ENCODE data around the gene SMIM21. TPM values are rescaled to one million over a fixed set of nuclear protein-coding genes. Genes with fewer than 3 reads are reported as not detected.

Gene SMIM21
- total and polyA plus RNA-seq, 7 donors: 0.60 TPM; not detected in 6

DNA sequence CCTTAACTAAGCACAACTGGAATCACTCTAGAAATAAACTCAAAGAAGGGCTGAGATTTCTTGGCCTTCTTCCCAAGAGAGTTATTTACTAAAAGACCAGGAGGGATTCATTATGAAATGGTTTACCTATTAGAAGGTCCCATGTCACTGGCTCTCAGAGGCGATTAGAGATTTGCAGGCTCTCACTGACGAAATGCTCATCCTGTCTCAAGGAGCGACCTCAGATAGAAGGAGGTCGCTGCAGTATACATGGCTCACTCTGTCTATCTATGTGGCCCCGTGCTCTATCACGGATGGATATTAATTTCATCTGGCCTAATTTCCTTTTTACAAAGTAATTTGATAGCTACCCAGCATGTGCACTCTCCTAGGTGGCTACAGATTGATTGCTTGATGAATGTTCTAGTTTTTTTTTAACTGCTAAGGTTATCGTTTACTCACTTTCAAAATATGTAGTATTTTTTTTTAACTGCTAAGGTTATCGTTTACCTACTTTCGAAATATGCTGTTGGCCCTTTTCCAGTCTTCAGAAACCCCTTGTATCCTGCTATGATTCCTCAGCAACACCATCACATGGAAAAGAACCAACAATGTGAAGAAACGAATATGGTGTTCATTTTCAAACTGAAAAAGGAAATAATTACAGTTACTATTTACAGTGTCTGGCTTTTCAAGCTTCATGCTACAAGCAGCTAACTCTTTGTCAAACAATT lies 9.1 kb downstream of the SMIM21 start:
- Histone ChIP-seq H3K27me3 (no peaks in the 10 kb centered on the region), H3K9me3 (no peaks in the 10 kb centered on the region), H3K4me1 (no peaks in the 10 kb centered on the region), H3K27ac (no peak overlapping the region), H3K36me3 (no peaks in the 10 kb centered on the region), H3K4me3 (no peak overlapping the region)
- WGBS, 2 donors: 78 to 83% methylated on average over 10 of the region's 10 CpGs
- no peak for DNase-seq
- intact Hi-C loops (cut with DNase I): no loop called here
- TF ChIP-seq POLR2AphosphoS5 (IDR thresholded peaks at IDR 0.05) (no peak), EP300 (IDR thresholded peaks at IDR 0.05) (no peak), POLR2A (IDR thresholded peaks at IDR 0.05) (no peak)
- TF ChIP-seq, protein P1, sequence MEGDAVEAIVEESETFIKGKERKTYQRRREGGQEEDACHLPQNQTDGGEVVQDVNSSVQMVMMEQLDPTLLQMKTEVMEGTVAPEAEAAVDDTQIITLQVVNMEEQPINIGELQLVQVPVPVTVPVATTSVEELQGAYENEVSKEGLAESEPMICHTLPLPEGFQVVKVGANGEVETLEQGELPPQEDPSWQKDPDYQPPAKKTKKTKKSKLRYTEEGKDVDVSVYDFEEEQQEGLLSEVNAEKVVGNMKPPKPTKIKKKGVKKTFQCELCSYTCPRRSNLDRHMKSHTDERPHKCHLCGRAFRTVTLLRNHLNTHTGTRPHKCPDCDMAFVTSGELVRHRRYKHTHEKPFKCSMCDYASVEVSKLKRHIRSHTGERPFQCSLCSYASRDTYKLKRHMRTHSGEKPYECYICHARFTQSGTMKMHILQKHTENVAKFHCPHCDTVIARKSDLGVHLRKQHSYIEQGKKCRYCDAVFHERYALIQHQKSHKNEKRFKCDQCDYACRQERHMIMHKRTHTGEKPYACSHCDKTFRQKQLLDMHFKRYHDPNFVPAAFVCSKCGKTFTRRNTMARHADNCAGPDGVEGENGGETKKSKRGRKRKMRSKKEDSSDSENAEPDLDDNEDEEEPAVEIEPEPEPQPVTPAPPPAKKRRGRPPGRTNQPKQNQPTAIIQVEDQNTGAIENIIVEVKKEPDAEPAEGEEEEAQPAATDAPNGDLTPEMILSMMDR (IDR thresholded peaks at IDR 0.05): no peak

DNA sequence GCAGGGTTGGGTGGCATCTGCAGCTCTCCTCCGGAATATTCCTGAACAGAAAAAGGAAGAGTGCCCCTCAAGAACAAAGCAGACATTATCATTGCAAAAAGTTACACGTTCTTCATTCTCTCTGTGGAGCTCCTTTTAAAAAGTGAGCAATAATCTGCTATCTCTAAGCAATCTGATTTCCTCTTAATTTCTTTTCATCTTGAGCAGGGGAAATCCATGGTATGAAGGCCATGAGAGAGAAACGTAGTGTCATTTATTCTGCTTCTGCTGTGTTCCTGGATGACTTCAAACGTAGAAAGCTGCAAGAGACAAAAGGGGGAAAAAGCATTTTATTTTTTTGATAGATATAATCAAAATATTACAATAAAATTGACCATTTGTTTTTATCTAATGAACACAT lies 16.9 kb downstream of the SMIM21 start:
- intact Hi-C loops (cut with DNase I): no loop called here
- TF ChIP-seq, protein P1 (IDR thresholded peaks at IDR 0.05): no peak
- TF ChIP-seq POLR2A (IDR thresholded peaks at IDR 0.05) (no peak), POLR2AphosphoS5 (IDR thresholded peaks at IDR 0.05) (no peak), EP300 (IDR thresholded peaks at IDR 0.05) (no peak)

DNA sequence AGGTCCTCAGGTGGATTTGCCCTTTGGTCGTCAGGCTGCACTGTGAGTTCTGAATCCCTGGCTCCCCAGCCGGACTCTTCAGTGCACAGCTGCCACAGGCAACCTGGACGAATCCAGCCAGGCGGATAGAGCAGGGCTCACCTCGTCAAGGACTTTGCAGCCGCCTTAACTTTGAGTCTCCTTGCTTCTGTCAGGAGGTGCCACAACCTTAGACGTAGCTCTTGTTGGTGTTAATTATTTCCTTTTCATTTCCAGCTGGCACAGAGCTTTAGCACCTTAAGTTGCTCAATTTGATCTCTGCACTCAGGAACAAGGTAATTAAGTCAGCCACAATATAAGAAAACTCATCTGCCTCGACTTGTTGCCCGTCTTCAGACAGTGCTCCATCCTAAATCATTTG lies 17.7 kb downstream of the SMIM21 start:
- intact Hi-C loops (cut with DNase I): no loop called here
- Histone ChIP-seq H3K27me3 (no peaks in the 10 kb centered on the region), H3K4me3 (no peak overlapping the region), H3K36me3 (no peaks in the 10 kb centered on the region), H3K27ac (no peak overlapping the region), H3K4me1 (no peaks in the 10 kb centered on the region), H3K9me3 (no peaks in the 10 kb centered on the region)
- no peak for TF ChIP-seq POLR2AphosphoS5 (IDR thresholded peaks at IDR 0.05)
- TF ChIP-seq, protein P1 (IDR thresholded peaks at IDR 0.05): no peak
- no peak for TF ChIP-seq EP300 (IDR thresholded peaks at IDR 0.05)
- TF ChIP-seq POLR2A (IDR thresholded peaks at IDR 0.05): no peak
- 70 to 87% methylated on average over 9 of the region's 9 CpGs for WGBS, 2 donors
- no peak for DNase-seq

More for the DNA sequence above, 16.9 kb downstream of the SMIM21 start:
- Histone ChIP-seq H3K27ac (no peak overlapping the region), H3K9me3 (no peaks in the 10 kb centered on the region), H3K4me3 (no peak overlapping the region), H3K4me1 (no peaks in the 10 kb centered on the region), H3K36me3 (no peaks in the 10 kb centered on the region), H3K27me3 (no peaks in the 10 kb centered on the region)
- 68 to 70% methylated on average over 4 of the region's 4 CpGs for WGBS, 2 donors
- DNase-seq: no peak

DNA sequence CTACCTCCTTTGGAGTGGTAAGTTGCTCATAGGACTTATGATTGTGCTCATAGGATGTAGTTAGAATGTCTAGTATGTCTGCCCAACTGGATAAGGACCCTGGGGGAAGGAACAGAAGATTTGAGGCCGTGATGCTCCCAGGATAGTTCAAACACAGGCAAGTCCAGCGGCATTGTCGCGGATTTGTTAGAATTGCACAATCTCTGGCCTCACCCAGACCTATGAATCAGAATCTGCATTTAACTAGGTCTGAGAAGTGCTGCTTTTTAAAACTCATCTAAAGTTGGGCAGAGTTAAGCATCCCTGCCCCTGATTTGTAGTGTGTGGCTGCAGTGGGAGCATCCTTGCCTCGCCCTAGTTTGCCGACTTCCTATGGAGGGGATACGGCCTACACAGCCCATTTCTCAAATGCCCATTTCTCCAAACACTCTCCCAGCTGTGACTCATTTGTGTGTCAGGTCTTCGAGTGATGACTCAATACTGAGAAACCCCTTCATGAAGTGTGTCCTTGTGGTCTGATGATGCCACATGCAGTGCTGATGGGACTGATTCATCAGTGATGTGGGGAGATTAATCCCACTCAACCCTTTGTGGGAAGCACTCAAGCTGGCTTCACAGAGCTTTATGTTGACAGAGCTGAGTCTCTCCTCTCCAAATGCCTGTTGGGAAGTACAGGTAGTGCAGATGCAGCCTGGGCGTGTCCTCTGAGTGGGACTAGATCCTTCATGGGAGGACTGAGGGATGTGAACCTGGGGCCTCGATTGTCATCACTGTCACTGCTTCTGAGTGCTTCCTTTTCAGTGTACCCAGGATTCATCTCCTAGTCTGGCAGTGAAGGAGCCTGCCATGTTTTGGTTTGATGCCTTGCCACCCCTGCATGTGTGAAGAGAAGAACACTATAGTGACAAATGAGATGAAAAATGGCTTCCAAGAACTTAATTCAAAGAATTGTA lies 18.7 kb downstream of the SMIM21 start:
- TF ChIP-seq, protein P1 (IDR thresholded peaks at IDR 0.05): no peak
- TF ChIP-seq POLR2A (IDR thresholded peaks at IDR 0.05) (no peak), POLR2AphosphoS5 (IDR thresholded peaks at IDR 0.05) (no peak), EP300 (IDR thresholded peaks at IDR 0.05) (no peak)
- no peak for DNase-seq
- Histone ChIP-seq H3K4me3 (no peak overlapping the region), H3K36me3 (no peaks in the 10 kb centered on the region), H3K27me3 (no peaks in the 10 kb centered on the region), H3K27ac (no peak overlapping the region), H3K9me3 (no peaks in the 10 kb centered on the region), H3K4me1 (no peaks in the 10 kb centered on the region)
- 88 to 90% methylated on average over 10 of the region's 10 CpGs for WGBS, 2 donors
- intact Hi-C loops (cut with DNase I): no loop called here
